Measurements from ENCODE around the gene CPSF7. TPM values are rescaled to one million over a fixed set of nuclear protein-coding genes. Genes with fewer than 3 reads are reported as not detected.

Gene CPSF7
- total RNA-seq, 1 donor from 2014 or later: 141 TPM

DNA sequence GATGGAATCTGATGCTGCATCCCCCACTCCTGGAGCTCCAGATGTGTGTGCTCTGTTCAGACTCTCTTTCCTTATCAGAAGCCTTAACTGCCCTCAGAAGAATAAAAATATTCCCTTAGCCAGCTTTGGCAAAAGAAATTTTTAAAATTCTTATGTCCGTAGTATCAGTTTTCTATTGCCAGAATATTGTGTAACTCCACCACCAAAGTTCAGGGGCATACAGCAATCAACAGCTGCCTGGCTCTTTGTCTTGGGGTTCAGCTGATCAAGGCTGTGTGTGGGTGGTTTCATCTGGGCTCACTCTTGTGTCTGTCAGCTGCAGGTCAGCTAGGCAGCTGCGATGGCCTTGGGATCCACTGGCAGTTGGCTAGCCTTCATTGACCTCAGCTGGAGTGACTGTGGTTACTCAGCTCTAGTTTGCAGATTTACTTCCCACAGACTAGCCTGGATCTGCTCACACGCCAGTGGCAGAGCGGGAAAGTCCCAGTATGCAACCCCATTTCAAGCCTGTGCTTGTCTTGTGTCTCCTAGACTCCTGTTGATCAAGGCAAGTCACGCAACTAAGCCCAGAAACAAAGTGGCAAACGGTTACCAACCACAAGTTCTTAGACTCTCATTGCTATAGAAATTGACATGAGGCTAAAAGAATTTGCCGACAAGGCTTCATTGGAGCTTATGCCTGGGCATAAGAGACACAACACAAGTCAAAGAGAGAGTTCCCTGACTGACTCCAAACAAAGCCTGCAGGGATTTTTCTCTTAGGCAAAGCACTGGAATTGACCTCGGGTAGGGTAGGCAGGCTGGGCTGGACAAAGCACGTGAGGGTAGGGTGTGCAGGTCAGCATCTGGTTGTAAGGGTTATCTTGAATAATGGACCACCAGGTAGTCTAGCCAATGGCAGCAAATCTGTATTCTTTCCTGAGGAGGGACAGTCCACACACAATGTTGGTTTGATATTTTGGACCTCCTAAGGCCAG lies 60.1 kb downstream of the CPSF7 start:
- Mint-ChIP-seq H3K27ac (no peak overlapping the region), H3K27me3 (ENCODE audit: insufficient read depth) (no peaks in the 10 kb centered on the region), H3K9me3 (peaks cover 7% of the 10 kb centered on the region), H3K36me3 (ENCODE audit: low read depth) (peaks cover 50% of the 10 kb centered on the region), H3K4me1 (ENCODE audit: low read depth) (peaks cover 15% of the 10 kb centered on the region), H3K4me3 (no peak overlapping the region)
- DNase-seq (ENCODE audit: low spot score): no peak
- intact Hi-C loops (cut with micrococcal nuclease): loop anchor here (10.0 kb wide), 1 partner anchor 205 kb away; the partner anchor contains the start of gene VPS37C

DNA sequence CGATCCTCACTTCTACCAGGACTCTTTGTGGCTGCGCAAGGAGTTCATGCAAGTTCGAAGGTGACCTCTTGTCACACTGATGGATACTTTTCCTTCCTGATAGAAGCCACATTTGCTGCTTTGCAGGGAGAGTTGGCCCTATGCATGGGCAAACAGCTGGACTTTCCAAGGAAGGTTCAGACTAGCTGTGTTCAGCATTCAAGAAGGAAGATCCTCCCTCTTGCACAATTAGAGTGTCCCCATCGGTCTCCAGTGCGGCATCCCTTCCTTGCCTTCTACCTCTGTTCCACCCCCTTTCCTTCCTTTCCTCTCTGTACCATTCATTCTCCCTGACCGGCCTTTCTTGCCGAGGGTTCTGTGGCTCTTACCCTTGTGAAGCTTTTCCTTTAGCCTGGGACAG lies 61.1 kb downstream of the CPSF7 start:
- Mint-ChIP-seq H3K4me1 (ENCODE audit: low read depth) (peaks cover 22% of the 10 kb centered on the region), H3K36me3 (ENCODE audit: low read depth) (peaks cover 58% of the 10 kb centered on the region), H3K4me3 (no peak overlapping the region), H3K9me3 (peaks cover 7% of the 10 kb centered on the region), H3K27ac (peak overlapping the region; percentile 51), H3K27me3 (ENCODE audit: insufficient read depth) (no peaks in the 10 kb centered on the region)
- no peak for DNase-seq (ENCODE audit: low spot score)
- intact Hi-C loops (cut with micrococcal nuclease): loop anchor here (10.0 kb wide), 1 partner anchor 204 kb away; the partner anchor contains the start of gene VPS37C

DNA sequence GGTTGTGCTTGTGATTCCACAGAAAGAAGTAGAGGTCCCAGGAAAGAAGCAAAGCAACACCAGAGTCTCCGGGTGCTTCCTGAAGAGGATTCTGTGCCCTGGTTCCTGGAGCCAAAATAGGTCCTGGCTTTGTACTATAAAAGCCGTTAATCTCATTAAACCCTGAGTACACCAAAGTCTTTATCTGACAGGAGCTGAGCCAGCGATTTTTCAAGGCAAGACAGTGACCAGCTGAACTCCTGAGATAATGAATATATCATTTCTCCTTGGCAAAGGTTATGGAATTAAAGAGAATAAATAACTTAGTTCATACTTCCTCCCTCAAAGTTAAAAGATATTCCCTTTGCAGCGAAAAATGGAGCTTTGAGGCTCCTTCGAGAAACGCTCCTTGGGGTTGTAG lies 62.4 kb downstream of the CPSF7 start:
- Mint-ChIP-seq H3K4me3 (no peak overlapping the region), H3K36me3 (ENCODE audit: low read depth) (peaks cover 60% of the 10 kb centered on the region)
- intact Hi-C loops (cut with micrococcal nuclease): loop anchor here (10.0 kb wide), 1 partner anchor 203 kb away; the partner anchor contains the start of gene VPS37C

DNA sequence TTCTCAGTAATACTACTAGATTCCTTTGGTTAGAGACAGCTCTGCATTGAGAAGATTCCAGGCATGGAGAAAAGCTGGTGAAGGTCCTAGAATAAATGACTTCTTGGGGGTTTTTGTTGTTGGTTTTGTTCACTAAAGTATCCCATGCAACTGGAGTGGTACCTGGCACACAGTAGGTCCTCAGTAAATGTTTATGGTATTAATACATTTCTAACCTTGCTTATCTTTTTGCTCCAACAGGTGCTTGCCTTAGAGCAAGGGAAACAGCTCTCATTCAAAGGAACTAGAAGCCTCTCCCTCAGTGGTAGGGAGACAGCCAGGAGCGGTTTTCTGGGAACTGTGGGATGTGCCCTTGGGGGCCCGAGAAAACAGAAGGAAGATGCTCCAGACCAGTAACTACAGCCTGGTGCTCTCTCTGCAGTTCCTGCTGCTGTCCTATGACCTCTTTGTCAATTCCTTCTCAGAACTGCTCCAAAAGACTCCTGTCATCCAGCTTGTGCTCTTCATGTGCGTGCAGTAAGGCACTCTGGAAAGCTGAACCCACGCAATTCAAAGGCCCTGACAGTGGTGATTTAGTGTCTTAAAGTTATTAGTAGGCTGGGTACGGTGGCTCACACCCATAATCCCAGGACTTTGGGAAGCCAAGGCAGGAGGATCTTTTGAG lies 65.6 kb downstream of the CPSF7 start:
- Mint-ChIP-seq H3K27me3 (ENCODE audit: insufficient read depth) (no peaks in the 10 kb centered on the region), H3K4me3 (peak overlapping the region; percentile 98), H3K4me1 (ENCODE audit: low read depth) (peaks cover 34% of the 10 kb centered on the region), H3K36me3 (ENCODE audit: low read depth) (peaks cover 40% of the 10 kb centered on the region), H3K27ac (no peak overlapping the region), H3K9me3 (no peaks in the 10 kb centered on the region)
- intact Hi-C loops (cut with micrococcal nuclease): loop anchor here (10.0 kb wide), 1 partner anchor 199 kb away; the partner anchor contains the start of gene VPS37C
- DNase-seq (ENCODE audit: low spot score): no peak

More for the DNA sequence above, 62.4 kb downstream of the CPSF7 start:
- DNase-seq (ENCODE audit: low spot score): no peak
- Mint-ChIP-seq H3K27me3 (ENCODE audit: insufficient read depth) (no peaks in the 10 kb centered on the region), H3K4me1 (ENCODE audit: low read depth) (peaks cover 34% of the 10 kb centered on the region), H3K27ac (no peak overlapping the region), H3K9me3 (peaks cover 4% of the 10 kb centered on the region)

DNA sequence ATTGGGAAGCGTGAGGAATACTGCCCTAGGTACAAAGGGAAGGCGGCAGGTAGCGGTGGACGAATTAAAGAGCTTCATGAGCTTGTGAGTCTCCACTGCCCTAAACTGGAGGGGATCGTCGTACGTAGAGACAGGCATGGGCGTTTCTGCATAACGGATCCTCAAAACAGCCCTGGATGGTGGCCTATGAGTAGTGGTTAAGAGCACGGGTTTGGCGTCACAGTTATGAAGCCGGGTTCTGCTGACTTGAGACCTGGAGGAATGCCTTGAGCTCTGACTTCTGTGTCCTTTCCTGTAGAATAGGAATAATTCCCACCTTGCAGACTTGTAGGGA lies 67.3 kb downstream of the CPSF7 start:
- Mint-ChIP-seq H3K4me1 (ENCODE audit: low read depth) (peaks cover 39% of the 10 kb centered on the region), H3K9me3 (no peaks in the 10 kb centered on the region), H3K27me3 (ENCODE audit: insufficient read depth) (no peaks in the 10 kb centered on the region), H3K4me3 (peak overlapping the region; percentile 98), H3K36me3 (ENCODE audit: low read depth) (peaks cover 29% of the 10 kb centered on the region), H3K27ac (peak overlapping the region; percentile 95)
- intact Hi-C loops (cut with micrococcal nuclease): loop anchor here (1.0 to 10.0 kb wide), 7 partner anchors 23 to 521 kb away; partner anchors contain the start of genes CPSF7, DDB1, TKFC and VPS37C
- DNase-seq (ENCODE audit: low spot score): peak; percentile 16

DNA sequence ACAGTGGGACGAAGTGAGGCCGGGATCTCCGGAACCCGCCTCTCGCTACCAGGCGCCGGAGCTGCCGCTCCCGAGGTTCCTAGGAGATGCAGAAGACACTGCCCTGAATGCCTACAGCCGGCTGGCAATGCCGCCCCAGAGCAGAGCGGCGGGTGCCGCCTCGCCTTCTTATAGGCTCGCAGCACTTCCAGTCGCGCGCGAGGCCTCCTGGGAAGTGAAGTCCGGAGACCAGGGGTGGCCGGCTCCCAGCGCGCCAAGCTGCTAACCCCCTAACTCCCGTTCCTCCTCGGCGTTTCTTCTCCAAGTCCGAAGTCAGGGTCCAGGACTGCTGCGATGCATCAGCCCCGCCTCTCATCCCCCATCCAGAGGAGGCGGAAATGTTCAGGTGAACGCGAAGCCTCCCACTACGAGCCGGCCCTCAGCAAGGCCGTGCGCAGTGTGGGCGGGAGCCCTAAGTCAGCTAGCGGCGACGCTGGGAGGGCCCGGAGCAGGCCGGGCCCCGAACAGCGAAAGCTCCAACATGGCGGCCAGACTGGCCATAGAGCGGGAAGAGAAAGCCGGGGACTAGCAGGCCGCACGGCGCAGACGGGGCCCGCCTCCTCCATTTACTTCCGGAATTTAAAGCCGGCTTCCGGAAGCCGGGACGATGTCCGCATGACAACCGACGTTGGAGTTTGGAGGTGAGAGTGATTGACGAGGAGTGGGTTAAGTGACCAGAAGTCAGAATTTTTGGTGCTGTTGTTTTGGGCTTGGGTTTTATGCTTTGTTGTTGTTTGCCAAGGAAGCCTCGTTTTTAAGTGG lies 67.8 kb downstream of the CPSF7 start, which contains the start of the genes CYB561A3 and TMEM138:
TSS of gene CYB561A3 (minus strand) at position 142 of the 801 bp plus-strand sequence. CDS start 5,169 bp downstream, outside the sequence.
TSS of gene TMEM138 (plus strand) at position 634 of the 801 bp plus-strand sequence. CDS start 2,017 bp downstream, outside the sequence.
- peaks cover 44% of the 10 kb centered on the region for H3K4me1 Mint-ChIP-seq (ENCODE audit: low read depth)
- peaks cover 24% of the 10 kb centered on the region for H3K36me3 Mint-ChIP-seq (ENCODE audit: low read depth)
- intact Hi-C loops (cut with micrococcal nuclease): loop anchor here (1.0 to 10.0 kb wide), 9 partner anchors 23 to 521 kb away; partner anchors contain the start of genes CPSF7, DDB1, FEN1 and TKFC
- peak; percentile 90 for DNase-seq (ENCODE audit: low spot score)
- H3K4me3 Mint-ChIP-seq: peak within 1 kb of the TSS; percentile 98
- H3K27me3 Mint-ChIP-seq (ENCODE audit: insufficient read depth): no peaks in the 10 kb centered on the region
- peak within 1 kb of the TSS; percentile 95 for H3K27ac Mint-ChIP-seq
- no peaks in the 10 kb centered on the region for H3K9me3 Mint-ChIP-seq

DNA sequence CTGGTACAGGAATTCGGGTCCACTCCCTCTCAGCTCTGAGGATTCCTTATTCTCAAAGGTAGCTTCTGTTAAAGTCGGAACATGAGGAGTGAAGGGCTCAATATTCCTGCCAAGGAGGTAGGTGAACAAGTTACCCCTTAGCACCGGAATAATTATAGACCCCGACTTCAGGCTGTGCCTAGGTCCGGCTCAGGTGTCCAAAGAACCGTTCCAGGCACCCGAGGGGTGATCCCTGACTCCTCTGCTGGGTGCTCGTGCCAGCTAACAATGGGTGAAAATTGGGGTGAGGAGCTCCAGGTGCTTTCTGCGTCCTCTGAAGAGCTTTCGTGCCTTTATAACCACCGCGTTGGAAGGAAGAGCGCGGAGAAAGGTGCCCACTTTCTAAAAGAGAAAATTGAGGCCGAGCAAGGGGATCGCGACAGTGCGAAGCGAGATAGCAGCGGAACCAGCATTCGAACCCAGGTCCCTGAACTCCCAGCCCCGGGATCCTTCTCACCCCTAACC lies 68.5 kb downstream of the CPSF7 start:
- no peak for DNase-seq (ENCODE audit: low spot score)
- H3K27ac Mint-ChIP-seq: peak overlapping the region; percentile 95
- peaks cover 45% of the 10 kb centered on the region for H3K4me1 Mint-ChIP-seq (ENCODE audit: low read depth)
- H3K4me3 Mint-ChIP-seq: peak overlapping the region; percentile 98
- no peaks in the 10 kb centered on the region for H3K27me3 Mint-ChIP-seq (ENCODE audit: insufficient read depth)
- no peaks in the 10 kb centered on the region for H3K9me3 Mint-ChIP-seq
- intact Hi-C loops (cut with micrococcal nuclease): loop anchor here (1.0 to 10.0 kb wide), 3 partner anchors 31 to 431 kb away; partner anchors contain the start of genes FEN1, TMEM216, TMEM258 and VPS37C
- peaks cover 20% of the 10 kb centered on the region for H3K36me3 Mint-ChIP-seq (ENCODE audit: low read depth)

DNA sequence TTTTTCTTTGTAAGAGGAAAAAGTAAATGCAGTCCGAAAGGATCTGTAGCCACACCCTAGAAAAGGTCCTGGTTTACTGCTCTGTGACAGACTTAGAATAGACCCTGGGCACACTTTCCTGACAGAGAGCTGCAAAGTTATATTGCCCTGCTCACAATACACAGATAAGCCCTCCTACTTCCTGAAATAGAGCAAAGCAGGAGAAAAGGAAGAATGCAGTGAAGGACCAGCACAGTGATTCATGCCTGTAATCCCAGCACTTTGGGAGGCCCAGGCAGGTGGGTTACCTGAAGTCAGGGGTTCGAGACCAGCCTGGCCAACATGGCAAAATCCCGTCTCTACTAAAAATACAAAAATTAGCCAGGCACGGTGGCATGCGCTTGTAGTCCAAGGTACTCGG lies 70.3 kb downstream of the CPSF7 start:
- Mint-ChIP-seq H3K27me3 (ENCODE audit: insufficient read depth) (no peaks in the 10 kb centered on the region), H3K27ac (no peak overlapping the region), H3K9me3 (no peaks in the 10 kb centered on the region), H3K4me1 (ENCODE audit: low read depth) (peaks cover 45% of the 10 kb centered on the region), H3K4me3 (peak overlapping the region; percentile 11), H3K36me3 (ENCODE audit: low read depth) (peaks cover 19% of the 10 kb centered on the region)
- no peak for DNase-seq (ENCODE audit: low spot score)
- intact Hi-C loops (cut with micrococcal nuclease): no loop called here

DNA sequence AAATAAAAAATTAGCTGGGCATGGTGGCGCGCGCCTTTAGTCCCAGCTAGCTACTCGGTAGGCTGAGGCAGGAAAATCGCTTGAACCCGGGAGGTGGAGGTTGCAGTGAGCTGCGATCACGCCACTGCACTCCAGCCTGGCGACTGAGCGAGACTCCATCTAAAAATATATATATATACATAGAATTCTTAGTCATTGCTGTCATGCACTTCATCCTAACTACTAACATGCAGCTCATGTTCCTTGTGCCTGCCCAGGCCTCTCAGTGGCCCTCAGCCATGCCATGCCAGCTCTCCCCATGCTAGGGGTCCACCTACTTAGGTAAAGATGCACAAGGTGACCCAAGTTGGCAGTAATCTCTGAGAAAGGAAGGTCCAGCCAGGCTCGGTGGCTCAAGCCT lies 71.2 kb downstream of the CPSF7 start:
- peaks cover 37% of the 10 kb centered on the region for H3K4me1 Mint-ChIP-seq (ENCODE audit: low read depth)
- no peak overlapping the region for H3K27ac Mint-ChIP-seq
- H3K27me3 Mint-ChIP-seq (ENCODE audit: insufficient read depth): no peaks in the 10 kb centered on the region
- no peak overlapping the region for H3K4me3 Mint-ChIP-seq
- intact Hi-C loops (cut with micrococcal nuclease): no loop called here
- peaks cover 13% of the 10 kb centered on the region for H3K36me3 Mint-ChIP-seq (ENCODE audit: low read depth)
- DNase-seq (ENCODE audit: low spot score): no peak
- no peaks in the 10 kb centered on the region for H3K9me3 Mint-ChIP-seq

DNA sequence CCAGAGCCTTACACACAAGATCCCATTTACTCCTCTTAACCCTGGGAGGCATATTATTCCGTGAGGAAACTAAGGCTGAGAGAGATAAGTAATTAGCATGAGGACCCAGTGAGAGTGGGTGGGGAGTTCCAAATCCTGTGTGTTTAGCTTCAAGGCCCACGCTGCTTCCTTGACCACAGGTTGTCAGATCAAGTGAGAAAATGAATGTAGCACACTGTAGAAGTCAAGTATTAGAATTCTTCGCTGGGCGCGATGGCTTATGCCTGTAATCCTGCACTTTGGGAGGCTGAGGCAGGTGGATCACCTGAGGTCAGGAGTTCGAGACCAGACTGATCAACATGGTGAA lies 71.9 kb downstream of the CPSF7 start:
- no peak for DNase-seq (ENCODE audit: low spot score)
- Mint-ChIP-seq H3K4me1 (ENCODE audit: low read depth) (peaks cover 30% of the 10 kb centered on the region), H3K27me3 (ENCODE audit: insufficient read depth) (no peaks in the 10 kb centered on the region), H3K27ac (no peak overlapping the region), H3K9me3 (no peaks in the 10 kb centered on the region), H3K36me3 (ENCODE audit: low read depth) (peaks cover 17% of the 10 kb centered on the region), H3K4me3 (no peak overlapping the region)
- intact Hi-C loops (cut with micrococcal nuclease): no loop called here

DNA sequence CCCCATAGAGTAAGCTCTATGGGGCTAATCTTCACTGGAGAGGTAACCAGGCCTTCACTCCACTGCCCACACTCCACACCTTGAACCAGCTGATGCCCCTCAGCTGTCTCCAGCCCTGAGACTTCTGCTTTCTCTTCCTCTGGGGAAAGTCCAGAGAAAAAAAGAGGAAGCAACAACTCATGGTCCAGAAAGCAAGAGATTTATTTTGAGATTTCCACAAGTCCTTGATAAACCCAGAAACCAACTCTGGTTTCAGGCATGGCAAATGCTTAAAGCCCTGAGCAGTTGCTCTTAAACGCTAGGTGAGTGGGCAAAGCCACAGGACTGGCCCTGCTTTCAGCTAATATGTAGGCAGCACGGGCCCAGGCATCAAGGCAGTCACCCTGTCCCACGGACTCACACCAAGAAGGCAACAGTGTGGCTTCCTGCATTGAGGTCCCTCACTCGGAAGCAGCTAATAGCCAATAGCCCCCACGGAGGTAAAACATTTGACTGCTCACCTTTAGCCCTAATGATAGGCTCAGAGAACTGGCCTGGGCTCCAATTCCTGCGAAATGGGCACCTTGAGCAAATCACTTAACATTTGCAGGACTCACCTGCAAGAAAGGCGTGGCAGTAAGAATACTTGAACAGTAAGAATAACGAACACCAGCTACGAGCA lies 72.4 kb downstream of the CPSF7 start:
- Mint-ChIP-seq H3K36me3 (ENCODE audit: low read depth) (peaks cover 17% of the 10 kb centered on the region), H3K27ac (no peak overlapping the region)
- intact Hi-C loops (cut with micrococcal nuclease): no loop called here

More for the DNA sequence above, 72.4 kb downstream of the CPSF7 start:
- Mint-ChIP-seq H3K4me1 (ENCODE audit: low read depth) (peaks cover 25% of the 10 kb centered on the region), H3K4me3 (no peak overlapping the region), H3K9me3 (no peaks in the 10 kb centered on the region), H3K27me3 (ENCODE audit: insufficient read depth) (no peaks in the 10 kb centered on the region)
- no peak for DNase-seq (ENCODE audit: low spot score)

All from activated T-helper 1 cell treated with anti-CD3 and anti-CD28 coated beads, Interleukin-12 subunit alpha, Interleukin-12 subunit beta, Interleukin-2, Interleukin-4 antibody, amounts not matched to agents 30 ng/mL and 10 ng/mL and 1 ng/mL, durations not matched to agents 14 hours and 24 hours and 36 hours (primary cell).